BJ (cell line): ENCODE results near the gene SUPT4H1. TPM values are rescaled to one million over a fixed set of nuclear protein-coding genes. Genes with fewer than 3 reads are reported as not detected.

Experiments used
- CTCF ChIA-PET: fragments of 350-600 bp; formaldehyde crosslinking; extraction: SDS; loops from one replicate; lab custom pipeline; 2021; ENCODE audit warnings: antibody characterized with exemption, inconsistent platforms; lab: Yijun Ruan, JAX
- POLR2A ChIA-PET: fragments of 300-600 bp; sonication (Branson Sonifier 250); formaldehyde crosslinking; extraction: SDS; loops from one replicate; lab custom pipeline; 2021; ENCODE audit warnings: antibody characterized with exemption; lab: Charles Lee
- DNase-seq: peaks from one replicate; pipeline ENCODE4 v3.0.0-alpha.2; 2011; ENCODE audit warnings: low read depth
- H3K27me3 ChIP-seq: 2 replicates; pipeline ENCODE4 v1.6.0; 2011; ENCODE audit warnings: low read length; ENCODE audit not compliant: control insufficient read depth, insufficient read depth
- H3K36me3 ChIP-seq: 2 replicates; pipeline ENCODE4 v1.5.1; 2011; ENCODE audit warnings: low read length; ENCODE audit not compliant: control insufficient read depth, insufficient read depth
- H3K4me3 ChIP-seq: 2 replicates; pipeline ENCODE4 v1.5.1; 2011; ENCODE audit warnings: low read depth, mild to moderate bottlenecking, control low read depth, low read length
- CTCF ChIP-seq: IDR thresholded peaks from 2 replicates; pipeline ENCODE4 v1.5.1; 2011; ENCODE audit warnings: low read depth, mild to moderate bottlenecking, control low read depth, inconsistent platforms, low read length, moderate library complexity; ENCODE audit not compliant: insufficient read depth
- polyA plus RNA-seq: library from polyadenylated mRNA; depleted of rRNA; stranded (reverse); fragments of >200 nt; gene quantifications from 2 replicates; pipeline ENCODE4 v1.2.3, GENCODE V29; 2011

SUPT4H1 gene
- polyA plus RNA-seq, 1 experiment: 145 TPM

GRCh38 chr17:58364270-58364942, 12.4 kb upstream of the SUPT4H1 start:
- Histone ChIP-seq H3K36me3 (no peaks in the 10 kb centered on the region), H3K4me3 (no peak overlapping the region), H3K27me3 (peaks cover 9% of the 10 kb centered on the region)
- POLR2A ChIA-PET: no interaction called here
- DNase-seq: no peak
- no peak for TF ChIP-seq CTCF
- CTCF ChIA-PET: interaction anchor here (0.9 to 1.3 kb wide), 2 partner anchors 12 to 115 kb away, joined by 3 to 4 read pairs; no protein-coding TSS in a partner anchor

- no peaks in the 10 kb centered on the region for H3K36me3 ChIP-seq
- CTCF ChIA-PET: interaction anchor here (0.7 to 1.3 kb wide), 3 partner anchors 13 to 132 kb away, joined by 3 to 7 read pairs (median 4); no protein-coding TSS in a partner anchor
- POLR2A ChIA-PET: no interaction called here
- H3K27me3 ChIP-seq: peaks cover 9% of the 10 kb centered on the region
- TF ChIP-seq CTCF: no peak
- DNase-seq: no peak
- no peak overlapping the region for H3K4me3 ChIP-seq
Observed at GRCh38 chr17:58363457-58364185, 11.6 kb upstream of the SUPT4H1 start.

- Histone ChIP-seq H3K36me3 (no peaks in the 10 kb centered on the region), H3K4me3 (no peak overlapping the region), H3K27me3 (peaks cover 9% of the 10 kb centered on the region)
- DNase-seq: no peak
- ChIA-PET POLR2A (no interaction called here), CTCF (interaction anchor here (0.9 to 1.7 kb wide), 4 partner anchors 9 to 112 kb away, joined by 3 to 7 read pairs (median 4); no protein-coding TSS in a partner anchor)
- no peak for TF ChIP-seq CTCF
Observed at GRCh38 chr17:58362368-58363014, 10.5 kb upstream of the SUPT4H1 start.

- Histone ChIP-seq H3K4me3 (no peak overlapping the region), H3K36me3 (no peaks in the 10 kb centered on the region), H3K27me3 (peaks cover 11% of the 10 kb centered on the region)
- ChIA-PET POLR2A (no interaction called here), CTCF (interaction anchor here (1.5 kb wide), 2 partner anchors 56 to 57 kb away, joined by 4 to 5 read pairs; partner anchors contain the start of gene RNF43)
- TF ChIP-seq CTCF: no peak
- no peak for DNase-seq
Observed at GRCh38 chr17:58360296-58361063, 8.5 kb upstream of the SUPT4H1 start.
